Smooth muscle cell (in vitro differentiated cells): ENCODE data around the gene PLA2G2D. TPM values are rescaled to one million over a fixed set of nuclear protein-coding genes. Genes with fewer than 3 reads are reported as not detected.

Source experiments
- DNase-seq: peaks from one replicate; lab custom pipeline; 2025; ENCODE audit not compliant: unreplicated experiment; lab: John Stamatoyannopoulos, UW
- H2AFZ ChIP-seq: fragments of 200-600 bp; sonication (generic); 2 replicates; pipeline ENCODE4 v1.6.0; 2016; ENCODE audit warnings: antibody characterized with exemption, low read depth, mild to moderate bottlenecking
- H3F3A ChIP-seq: fragments of 200-600 bp; sonication (generic); 2 replicates; pipeline ENCODE4 v1.6.0; 2017; ENCODE audit warnings: antibody characterized with exemption, low read depth
- H3K27ac ChIP-seq: fragments of 200-600 bp; sonication (generic); 2 replicates; pipeline ENCODE4 v1.5.1; 2016; ENCODE audit warnings: low read depth, mild to moderate bottlenecking
- H3K27me3 ChIP-seq: fragments of 200-600 bp; sonication (generic); 2 replicates; pipeline ENCODE4 v1.6.1; 2016; ENCODE audit warnings: low read depth, mild to moderate bottlenecking
- H3K36me3 ChIP-seq: fragments of 200-600 bp; sonication (generic); 2 replicates; pipeline ENCODE4 v1.5.1; 2016; ENCODE audit warnings: low read depth
- H3K4me1 ChIP-seq: fragments of 200-600 bp; sonication (generic); 2 replicates; pipeline ENCODE4 v1.5.1; 2016; ENCODE audit warnings: low read depth
- H3K4me2 ChIP-seq: fragments of 200-600 bp; sonication (generic); 2 replicates; pipeline ENCODE4 v1.6.0; 2016; ENCODE audit warnings: mild to moderate bottlenecking
- H3K4me3 ChIP-seq: fragments of 200-600 bp; sonication (generic); 2 replicates; pipeline ENCODE4 v1.5.1; 2016; ENCODE audit warnings: mild to moderate bottlenecking
- H3K79me2 ChIP-seq: fragments of 200-600 bp; sonication (generic); 2 replicates; pipeline ENCODE4 v1.6.0; 2016; ENCODE audit warnings: low read depth, mild to moderate bottlenecking
- H3K9ac ChIP-seq: fragments of 200-600 bp; sonication (generic); 2 replicates; pipeline ENCODE4 v1.6.0; 2016; ENCODE audit warnings: low read depth
- H3K9me3 ChIP-seq: fragments of 200-600 bp; sonication (generic); replicated peaks from 2 replicates; pipeline ENCODE4 v1.5.1; 2016; ENCODE audit warnings: low read depth
- H4K20me1 ChIP-seq: fragments of 200-600 bp; sonication (generic); 2 replicates; pipeline ENCODE4 v1.6.0; 2016; ENCODE audit warnings: low read depth
- CTCF ChIP-seq: fragments of 200-600 bp; sonication (generic); IDR thresholded peaks from 2 replicates; pipeline ENCODE4 v1.5.1; 2017; ENCODE audit warnings: borderline replicate concordance, mild to moderate bottlenecking, antibody characterized with exemption; ENCODE audit not compliant: insufficient read depth, poor library complexity, severe bottlenecking
- WGBS: methylation state at CpG from one replicate; pipeline ENCODE4 v1.1.7; 2016; ENCODE audit warnings: low lambda C conversion rate; 5-methylcytosine and 5-hydroxymethylcytosine counted together
- polyA plus RNA-seq: library from polyadenylated mRNA; unstranded; fragments of >200 nt; fragmentation: Nextera tagmentation; extraction: Ambion mirVana; gene quantifications from 2 replicates; pipeline ENCODE4 v1.2.1, GENCODE V29; 2016
- total RNA-seq: library from RNA; depleted of rRNA; stranded (reverse); fragments of >200 nt; gene quantifications from 2 replicates; pipeline ENCODE4 v1.2.3, GENCODE V29; 2014

The PLA2G2D gene
- total and polyA plus RNA-seq, 2 experiments from 2014 or later = not detected

GRCh38 chr1:20076223-20076622 is 43.1 kb downstream of the PLA2G2D start:
- no peak for DNase-seq
- Histone ChIP-seq H4K20me1 (no peaks in the 10 kb centered on the region), H3K27me3 (no peaks in the 10 kb centered on the region), H3F3A (no peaks in the 10 kb centered on the region), H2AFZ (no peak overlapping the region), H3K36me3 (no peaks in the 10 kb centered on the region), H3K9ac (no peak overlapping the region), H3K9me3 (no peaks in the 10 kb centered on the region), H3K27ac (no peak overlapping the region), H3K4me2 (no peak overlapping the region), H3K4me3 (no peak overlapping the region), H3K4me1 (no peaks in the 10 kb centered on the region), H3K79me2 (no peaks in the 10 kb centered on the region)
- no peak for TF ChIP-seq CTCF
- 75% methylated on average over 5 of the region's 5 CpGs for WGBS

- Histone ChIP-seq H3K4me1 (peaks cover under 1% of the 10 kb centered on the region), H3K27ac (no peak overlapping the region), H3F3A (no peaks in the 10 kb centered on the region), H3K4me2 (no peak overlapping the region), H3K9me3 (no peaks in the 10 kb centered on the region), H3K79me2 (no peaks in the 10 kb centered on the region), H4K20me1 (no peaks in the 10 kb centered on the region), H3K4me3 (no peak overlapping the region), H2AFZ (no peak overlapping the region), H3K36me3 (no peaks in the 10 kb centered on the region), H3K27me3 (no peaks in the 10 kb centered on the region), H3K9ac (no peak overlapping the region)
- no peak for TF ChIP-seq CTCF
- 95% methylated on average over 2 of the region's 2 CpGs for WGBS
- no peak for DNase-seq
These were observed 44.0 kb downstream of the PLA2G2D start for GRCh38 chr1:20075345-20075744.

GRCh38 chr1:20074725-20075171 is 44.6 kb downstream of the PLA2G2D start:
- no peak for TF ChIP-seq CTCF
- Histone ChIP-seq H3K4me1 (peaks cover 6% of the 10 kb centered on the region), H3K27me3 (no peaks in the 10 kb centered on the region), H3K9me3 (no peaks in the 10 kb centered on the region), H2AFZ (no peak overlapping the region), H4K20me1 (no peaks in the 10 kb centered on the region), H3F3A (no peaks in the 10 kb centered on the region), H3K79me2 (no peaks in the 10 kb centered on the region), H3K36me3 (no peaks in the 10 kb centered on the region), H3K4me3 (no peak overlapping the region), H3K4me2 (no peak overlapping the region), H3K9ac (no peak overlapping the region), H3K27ac (no peak overlapping the region)
- DNase-seq = no peak
- 62% methylated on average over 8 of the region's 8 CpGs for WGBS

GRCh38 chr1:20074055-20074724 is 45.1 kb downstream of the PLA2G2D start:
- H3K9ac ChIP-seq = no peak overlapping the region
- TF ChIP-seq CTCF = no peak
- DNase-seq = no peak
- peaks cover 8% of the 10 kb centered on the region for H3K4me1 ChIP-seq
- no peaks in the 10 kb centered on the region for H3F3A ChIP-seq
- WGBS = 73% methylated on average over 11 of the region's 11 CpGs
- H3K9me3 ChIP-seq = no peaks in the 10 kb centered on the region
- H3K36me3 ChIP-seq = no peaks in the 10 kb centered on the region
- H3K27ac ChIP-seq = no peak overlapping the region
- H2AFZ ChIP-seq = no peak overlapping the region
- H3K27me3 ChIP-seq = no peaks in the 10 kb centered on the region
- no peaks in the 10 kb centered on the region for H4K20me1 ChIP-seq
- no peak overlapping the region for H3K4me3 ChIP-seq
- no peak overlapping the region for H3K4me2 ChIP-seq
- no peaks in the 10 kb centered on the region for H3K79me2 ChIP-seq
